ENCODE results near the gene SSMEM1.

SSMEM1 gene

DNA sequence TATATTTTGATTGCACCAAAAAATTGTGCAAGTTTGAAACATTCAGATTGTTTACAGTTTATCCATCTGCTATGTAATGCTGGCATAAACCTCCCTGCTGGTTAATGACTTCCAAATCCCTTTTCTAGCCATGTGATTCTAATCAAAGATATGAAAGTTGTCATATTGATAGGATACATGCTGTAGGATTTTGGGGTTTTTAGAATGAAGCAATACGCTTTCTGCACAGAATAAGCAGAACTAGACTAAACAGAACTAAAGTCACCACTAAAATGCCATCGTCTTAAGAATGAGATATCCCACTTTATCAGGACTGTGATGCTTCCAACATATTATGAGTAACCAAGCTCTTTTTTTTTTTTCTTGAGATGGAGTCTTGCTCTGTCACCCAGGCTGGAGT, 856 bp downstream of the SSMEM1 start:
- Histone ChIP-seq H3K9me3 (ENCODE audit: insufficient read depth, low read depth, low read length) (no peaks in the 10 kb centered on the region), H4K8ac (ENCODE audit: low read depth, low read length) (no peak overlapping the region), H3K36me3 (ENCODE audit: control insufficient read depth in 1 of 2, insufficient read depth in 2 of 2, low read length in 2 of 2) (no peaks in the 10 kb centered on the region), H3K9ac (ENCODE audit: low read length) (no peak overlapping the region), H3K79me1 (ENCODE audit: low read length) (peaks cover 6% of the 10 kb centered on the region), H4K12ac (ENCODE audit: low read depth, low read length) (no peak overlapping the region), H3K27ac (ENCODE audit: low read depth, low read length) (no peak overlapping the region), H4K91ac (ENCODE audit: low read depth, low read length) (no peak overlapping the region), H3K27me3 (ENCODE audit: insufficient read depth, low read length) (no peaks in the 10 kb centered on the region), H2BK12ac (ENCODE audit: low read length) (no peak overlapping the region), H2AFZ (ENCODE audit: insufficient read depth, low read length, poor library complexity) (no peak overlapping the region), H2AK5ac (ENCODE audit: low read length) (no peak overlapping the region), H2BK120ac (ENCODE audit: insufficient read depth, low read length, poor library complexity) (no peak overlapping the region), H3K4me3 (ENCODE audit: low read depth, low read length) (no peak overlapping the region), H3K14ac (ENCODE audit: low read length) (no peak overlapping the region), H2BK5ac (ENCODE audit: low read depth, low read length, poor library complexity) (no peak overlapping the region), H3K4me1 (ENCODE audit: control insufficient read depth in 1 of 2, insufficient read depth in 2 of 2, low read length in 2 of 2) (no peaks in the 10 kb centered on the region), H3K4ac (ENCODE audit: low read depth, low read length) (no peak overlapping the region), H3K79me2 (ENCODE audit: control insufficient read depth, insufficient read depth, low read length, poor library complexity) (peaks cover 5% of the 10 kb centered on the region), H3K23ac (ENCODE audit: low read length) (no peak overlapping the region), H3K18ac (ENCODE audit: low read length) (no peak overlapping the region), H3K4me2 (ENCODE audit: low read length) (no peak overlapping the region)
- no peak for DNase-seq
- no CpG with 5 or more reads among the region's 2 CpGs for WGBS (ENCODE audit: extremely low coverage, insufficient coverage, insufficient read length)

DNA sequence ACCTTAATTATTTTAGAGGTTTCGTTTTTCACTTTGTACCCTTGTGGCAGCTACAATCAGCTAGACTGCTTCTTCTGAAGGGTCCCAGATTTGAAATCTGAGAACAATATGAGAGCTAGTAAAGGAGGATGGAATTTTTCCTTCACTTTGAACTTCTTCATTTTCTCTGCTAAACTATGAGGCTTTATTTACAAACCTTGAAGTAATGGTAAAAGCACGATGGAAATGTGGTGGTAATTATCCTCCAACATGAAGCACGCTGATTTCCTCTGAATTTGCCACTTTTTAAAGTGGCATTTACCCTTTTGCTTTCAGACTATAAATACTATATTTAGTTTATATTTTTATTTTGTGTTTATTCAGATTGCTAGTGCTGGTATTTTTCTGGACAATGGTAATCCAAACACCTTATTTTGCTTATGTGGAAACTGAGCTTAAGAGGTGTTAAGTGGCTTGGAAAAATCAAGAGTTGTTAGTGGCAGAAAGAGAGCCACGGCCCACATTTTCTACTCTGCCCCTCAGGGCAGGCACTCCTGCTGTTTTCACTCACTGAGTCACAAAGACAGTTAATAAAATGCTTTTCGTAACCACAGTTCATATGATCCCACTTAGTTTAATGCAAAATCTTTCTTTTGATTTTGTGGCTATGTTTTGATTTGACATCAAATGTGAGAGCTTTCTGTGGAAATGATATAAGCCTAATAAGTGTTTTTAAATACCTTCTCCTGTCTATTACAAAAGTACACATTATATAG, 2.7 kb downstream of the SSMEM1 start:
- Histone ChIP-seq H2BK5ac (ENCODE audit: low read depth, low read length, poor library complexity) (no peak overlapping the region), H3K79me1 (ENCODE audit: low read length) (no peaks in the 10 kb centered on the region), H3K27me3 (ENCODE audit: insufficient read depth, low read length) (no peaks in the 10 kb centered on the region), H4K91ac (ENCODE audit: low read depth, low read length) (no peak overlapping the region), H4K8ac (ENCODE audit: low read depth, low read length) (no peak overlapping the region), H2AK5ac (ENCODE audit: low read length) (no peak overlapping the region), H2BK120ac (ENCODE audit: insufficient read depth, low read length, poor library complexity) (no peak overlapping the region), H3K9ac (ENCODE audit: low read length) (no peak overlapping the region), H3K36me3 (ENCODE audit: control insufficient read depth in 1 of 2, insufficient read depth in 2 of 2, low read length in 2 of 2) (no peaks in the 10 kb centered on the region), H3K27ac (ENCODE audit: low read depth, low read length) (no peak overlapping the region), H3K4me2 (ENCODE audit: low read length) (no peak overlapping the region), H2BK12ac (ENCODE audit: low read length) (no peak overlapping the region), H2AFZ (ENCODE audit: insufficient read depth, low read length, poor library complexity) (no peak overlapping the region), H3K23ac (ENCODE audit: low read length) (no peak overlapping the region), H4K12ac (ENCODE audit: low read depth, low read length) (no peak overlapping the region), H3K9me3 (ENCODE audit: insufficient read depth, low read depth, low read length) (no peaks in the 10 kb centered on the region), H3K14ac (ENCODE audit: low read length) (no peak overlapping the region), H3K4me1 (ENCODE audit: control insufficient read depth in 1 of 2, insufficient read depth in 2 of 2, low read length in 2 of 2) (no peaks in the 10 kb centered on the region), H3K18ac (ENCODE audit: low read length) (no peak overlapping the region), H3K79me2 (ENCODE audit: control insufficient read depth, insufficient read depth, low read length, poor library complexity) (no peaks in the 10 kb centered on the region), H3K4me3 (ENCODE audit: low read depth, low read length) (no peak overlapping the region), H3K4ac (ENCODE audit: low read depth, low read length) (no peak overlapping the region)
- peak; percentile 61 to 82 for DNase-seq
- no CpG with 5 or more reads among the region's 5 CpGs for WGBS (ENCODE audit: extremely low coverage, insufficient coverage, insufficient read length)

GRCh38 chr7:130213828-130214227, 6.2 kb downstream of the SSMEM1 start:
- Histone ChIP-seq H4K91ac (ENCODE audit: low read depth, low read length) (no peak overlapping the region), H3K4me2 (ENCODE audit: low read length) (no peak overlapping the region), H2AK5ac (ENCODE audit: low read length) (no peak overlapping the region), H2BK5ac (ENCODE audit: low read depth, low read length, poor library complexity) (no peak overlapping the region), H3K79me2 (ENCODE audit: control insufficient read depth, insufficient read depth, low read length, poor library complexity) (no peaks in the 10 kb centered on the region), H3K27ac (ENCODE audit: low read depth, low read length) (no peak overlapping the region), H3K79me1 (ENCODE audit: low read length) (no peaks in the 10 kb centered on the region), H3K4ac (ENCODE audit: low read depth, low read length) (no peak overlapping the region), H3K9ac (ENCODE audit: low read length) (no peak overlapping the region), H2AFZ (ENCODE audit: insufficient read depth, low read length, poor library complexity) (no peak overlapping the region), H3K23ac (ENCODE audit: low read length) (no peak overlapping the region), H3K27me3 (ENCODE audit: insufficient read depth, low read length) (no peaks in the 10 kb centered on the region), H2BK120ac (ENCODE audit: insufficient read depth, low read length, poor library complexity) (no peak overlapping the region), H4K8ac (ENCODE audit: low read depth, low read length) (no peak overlapping the region), H3K14ac (ENCODE audit: low read length) (no peak overlapping the region), H2BK12ac (ENCODE audit: low read length) (no peak overlapping the region), H3K4me1 (ENCODE audit: control insufficient read depth in 1 of 2, insufficient read depth in 2 of 2, low read length in 2 of 2) (peaks cover 0 to 2% of the 10 kb centered on the region in 2 experiments), H3K9me3 (ENCODE audit: insufficient read depth, low read depth, low read length) (no peaks in the 10 kb centered on the region), H4K12ac (ENCODE audit: low read depth, low read length) (no peak overlapping the region), H3K18ac (ENCODE audit: low read length) (no peak overlapping the region), H3K4me3 (ENCODE audit: low read depth, low read length) (no peak overlapping the region), H3K36me3 (ENCODE audit: control insufficient read depth in 1 of 2, insufficient read depth in 2 of 2, low read length in 2 of 2) (no peaks in the 10 kb centered on the region)
- WGBS (ENCODE audit: extremely low coverage, insufficient coverage, insufficient read length) = no CpG with 5 or more reads among the region's 1 CpG
- DNase-seq = no peak

GRCh38 chr7:130216025-130216424, 8.4 kb downstream of the SSMEM1 start:
- no peak overlapping the region for H3K4me2 ChIP-seq (ENCODE audit: low read length)
- H4K8ac ChIP-seq (ENCODE audit: low read depth, low read length) = no peak overlapping the region
- H2AFZ ChIP-seq (ENCODE audit: insufficient read depth, low read length, poor library complexity) = no peak overlapping the region
- H3K9ac ChIP-seq (ENCODE audit: low read length) = no peak overlapping the region
- no peak overlapping the region for H4K91ac ChIP-seq (ENCODE audit: low read depth, low read length)
- no CpG with 5 or more reads among the region's 9 CpGs for WGBS (ENCODE audit: extremely low coverage, insufficient coverage, insufficient read length)
- no peaks in the 10 kb centered on the region for H3K36me3 ChIP-seq (ENCODE audit: control insufficient read depth in 1 of 2, insufficient read depth in 2 of 2, low read length in 2 of 2)
- no peak overlapping the region for H2BK12ac ChIP-seq (ENCODE audit: low read length)
- no peaks in the 10 kb centered on the region for H3K9me3 ChIP-seq (ENCODE audit: insufficient read depth, low read depth, low read length)
- no peak overlapping the region for H3K4ac ChIP-seq (ENCODE audit: low read depth, low read length)
- no peak overlapping the region for H4K12ac ChIP-seq (ENCODE audit: low read depth, low read length)
- H3K4me1 ChIP-seq (ENCODE audit: control insufficient read depth in 1 of 2, insufficient read depth in 2 of 2, low read length in 2 of 2) = peaks cover 0 to 5% of the 10 kb centered on the region in 2 experiments
- H3K79me2 ChIP-seq (ENCODE audit: control insufficient read depth, insufficient read depth, low read length, poor library complexity) = no peaks in the 10 kb centered on the region
- no peak overlapping the region for H3K4me3 ChIP-seq (ENCODE audit: low read depth, low read length)
- no peak overlapping the region for H2BK5ac ChIP-seq (ENCODE audit: low read depth, low read length, poor library complexity)
- no peak overlapping the region for H3K18ac ChIP-seq (ENCODE audit: low read length)
- H2BK120ac ChIP-seq (ENCODE audit: insufficient read depth, low read length, poor library complexity) = no peak overlapping the region
- H3K23ac ChIP-seq (ENCODE audit: low read length) = no peak overlapping the region
- no peak overlapping the region for H3K14ac ChIP-seq (ENCODE audit: low read length)
- H2AK5ac ChIP-seq (ENCODE audit: low read length) = no peak overlapping the region
- no peak overlapping the region for H3K27ac ChIP-seq (ENCODE audit: low read depth, low read length)
- no peaks in the 10 kb centered on the region for H3K79me1 ChIP-seq (ENCODE audit: low read length)
- no peak for DNase-seq
- no peaks in the 10 kb centered on the region for H3K27me3 ChIP-seq (ENCODE audit: insufficient read depth, low read length)

All from trophoblast cell (in vitro differentiated cells and primary cell).